Esophagus muscularis mucosa (tissue), 3 donors: ENCODE measurements around the gene SNX10.

Source experiments
- EP300 ChIP-seq: sonication (generic); formaldehyde crosslinking; IDR thresholded peaks from one replicate; pipeline ENCODE4 v1.6.1; 2017; ENCODE audit warnings: antibody characterized with exemption
- POLR2AphosphoS5 ChIP-seq, 2 donors: sonication (generic); formaldehyde crosslinking; IDR thresholded peaks; one replicate each; pipeline ENCODE4 v1.6.1; 2017; ENCODE audit warnings: antibody characterized with exemption in 2 of 2

DNA sequence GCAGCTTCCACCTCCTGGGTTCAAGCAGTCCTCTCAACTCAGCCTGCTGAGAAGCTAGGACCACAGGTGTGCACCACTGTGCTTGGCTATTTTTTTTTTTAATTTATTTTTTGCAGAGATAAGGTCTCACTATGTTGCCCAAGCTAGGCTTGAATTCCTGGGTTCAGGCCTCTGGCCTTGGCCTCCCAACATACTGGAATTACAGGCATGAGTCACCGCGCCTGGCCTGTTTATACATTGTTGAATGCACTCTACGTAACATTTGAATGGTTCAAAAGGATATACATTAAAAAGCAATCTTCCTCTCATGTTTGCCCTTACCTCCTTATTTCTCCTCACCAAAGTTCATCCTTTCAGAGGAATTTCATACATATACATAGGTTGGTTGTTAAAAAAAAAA lies 7.2 kb upstream of the SNX10 start:
- no peak for TF ChIP-seq EP300
- TF ChIP-seq POLR2AphosphoS5 (IDR thresholded peaks at IDR 0.05) = no peak
